HL-60/S4 (cell line): ENCODE data around the gene CBLL1.

Experiments
- in situ Hi-C: fragments of 300-500 bp; cut with MboI; formaldehyde crosslinking; loops from 2 replicates; pipeline ENCODE4 v1.14.3; 2022; ENCODE audit warnings: low sequenced_read_pairs

CBLL1 gene

GRCh38 chr7:107809179-107809578 lies 65.2 kb downstream of the CBLL1 start:
- in situ Hi-C loops, result no loop called here

- in situ Hi-C loops, result no loop called here
Measured at GRCh38 chr7:107810626-107811025, 66.7 kb downstream of the CBLL1 start.
